Measurements from ENCODE around the gene HMGCL.

- TF ChIP-seq CTCF (IDR thresholded peaks at IDR 0.05) (no peak), POLR2A (IDR thresholded peaks at IDR 0.05) (no peak)
These were observed 36.5 kb downstream of the HMGCL start for GRCh38 chr1:23788695-23789094.
